ENCODE results near the gene TMEM72. TPM values are rescaled to one million over a fixed set of nuclear protein-coding genes. Genes with fewer than 3 reads are reported as not detected.
A peak's percentile ranks its signal among the peaks of the same experiment; 100 is the strongest.

Gene TMEM72
- total and polyA plus RNA-seq, 2 of the 13 experiments (the other 11 are each of a cell fraction or from before 2014, with no cell fraction given) = 0.04 TPM; not detected in 1

DNA sequence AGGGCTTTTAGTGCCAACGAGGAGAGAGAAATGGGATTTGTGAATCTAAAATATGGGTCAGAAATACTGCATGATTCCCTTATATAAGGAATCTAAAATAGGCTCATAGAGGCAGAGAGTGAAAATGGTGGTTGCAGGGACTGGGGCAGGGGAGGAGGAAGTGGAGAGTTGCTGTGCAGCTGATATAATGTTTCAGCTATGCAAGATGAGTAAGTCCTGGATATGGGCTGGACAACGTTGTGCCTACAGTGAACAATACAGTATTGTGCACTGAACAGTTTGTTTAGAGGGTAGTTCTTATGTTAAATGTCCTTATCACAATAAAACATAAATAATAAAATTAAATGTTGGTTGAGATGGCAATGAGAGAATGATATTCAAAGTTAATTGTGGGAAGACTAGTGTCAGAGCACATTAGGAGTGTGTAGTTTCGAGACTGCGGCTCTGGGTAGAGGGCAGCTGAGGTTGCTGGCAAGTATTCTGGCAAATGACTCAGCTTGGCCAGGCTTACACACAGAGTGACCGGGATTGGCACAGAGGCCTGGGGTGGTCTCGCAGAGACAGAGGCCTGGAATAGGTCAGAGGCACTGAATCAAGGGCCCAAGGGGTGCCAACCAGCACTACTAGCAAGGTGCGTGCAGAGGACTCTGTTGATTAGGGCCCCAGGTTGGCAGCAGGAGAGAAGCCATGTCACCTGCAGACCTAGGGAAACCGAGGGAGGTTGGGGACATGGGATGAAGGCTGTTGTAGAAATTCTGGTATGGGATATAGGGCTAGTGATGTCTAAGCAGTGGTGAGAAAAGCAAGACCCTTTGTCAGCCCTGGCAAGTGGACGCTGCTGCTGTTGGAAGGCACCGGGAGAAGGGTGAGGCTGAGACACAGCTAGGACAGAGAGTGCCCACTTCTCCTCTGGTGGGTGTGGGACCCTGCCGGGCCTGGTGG is 70.3 kb downstream of the TMEM72 start (continued):
- TF ChIP-seq, protein P1, sequence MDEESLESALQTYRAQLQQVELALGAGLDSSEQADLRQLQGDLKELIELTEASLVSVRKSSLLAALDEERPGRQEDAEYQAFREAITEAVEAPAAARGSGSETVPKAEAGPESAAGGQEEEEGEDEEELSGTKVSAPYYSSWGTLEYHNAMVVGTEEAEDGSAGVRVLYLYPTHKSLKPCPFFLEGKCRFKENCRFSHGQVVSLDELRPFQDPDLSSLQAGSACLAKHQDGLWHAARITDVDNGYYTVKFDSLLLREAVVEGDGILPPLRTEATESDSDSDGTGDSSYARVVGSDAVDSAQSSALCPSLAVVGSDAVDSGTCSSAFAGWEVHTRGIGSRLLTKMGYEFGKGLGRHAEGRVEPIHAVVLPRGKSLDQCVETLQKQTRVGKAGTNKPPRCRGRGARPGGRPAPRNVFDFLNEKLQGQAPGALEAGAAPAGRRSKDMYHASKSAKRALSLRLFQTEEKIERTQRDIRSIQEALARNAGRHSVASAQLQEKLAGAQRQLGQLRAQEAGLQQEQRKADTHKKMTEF (CRISPR knock-in tag; IDR thresholded peaks at IDR 0.05) = peak; percentile 3; the same call in 1 of the 2 replicates
- TF ChIP-seq, protein P2, sequence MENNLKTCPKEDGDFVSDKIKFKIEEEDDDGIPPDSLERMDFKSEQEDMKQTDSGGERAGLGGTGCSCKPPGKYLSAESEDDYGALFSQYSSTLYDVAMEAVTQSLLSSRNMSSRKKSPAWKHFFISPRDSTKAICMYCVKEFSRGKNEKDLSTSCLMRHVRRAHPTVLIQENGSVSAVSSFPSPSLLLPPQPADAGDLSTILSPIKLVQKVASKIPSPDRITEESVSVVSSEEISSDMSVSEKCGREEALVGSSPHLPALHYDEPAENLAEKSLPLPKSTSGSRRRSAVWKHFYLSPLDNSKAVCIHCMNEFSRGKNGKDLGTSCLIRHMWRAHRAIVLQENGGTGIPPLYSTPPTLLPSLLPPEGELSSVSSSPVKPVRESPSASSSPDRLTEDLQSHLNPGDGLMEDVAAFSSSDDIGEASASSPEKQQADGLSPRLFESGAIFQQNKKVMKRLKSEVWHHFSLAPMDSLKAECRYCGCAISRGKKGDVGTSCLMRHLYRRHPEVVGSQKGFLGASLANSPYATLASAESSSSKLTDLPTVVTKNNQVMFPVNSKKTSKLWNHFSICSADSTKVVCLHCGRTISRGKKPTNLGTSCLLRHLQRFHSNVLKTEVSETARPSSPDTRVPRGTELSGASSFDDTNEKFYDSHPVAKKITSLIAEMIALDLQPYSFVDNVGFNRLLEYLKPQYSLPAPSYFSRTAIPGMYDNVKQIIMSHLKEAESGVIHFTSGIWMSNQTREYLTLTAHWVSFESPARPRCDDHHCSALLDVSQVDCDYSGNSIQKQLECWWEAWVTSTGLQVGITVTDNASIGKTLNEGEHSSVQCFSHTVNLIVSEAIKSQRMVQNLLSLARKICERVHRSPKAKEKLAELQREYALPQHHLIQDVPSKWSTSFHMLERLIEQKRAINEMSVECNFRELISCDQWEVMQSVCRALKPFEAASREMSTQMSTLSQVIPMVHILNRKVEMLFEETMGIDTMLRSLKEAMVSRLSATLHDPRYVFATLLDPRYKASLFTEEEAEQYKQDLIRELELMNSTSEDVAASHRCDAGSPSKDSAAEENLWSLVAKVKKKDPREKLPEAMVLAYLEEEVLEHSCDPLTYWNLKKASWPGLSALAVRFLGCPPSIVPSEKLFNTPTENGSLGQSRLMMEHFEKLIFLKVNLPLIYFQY (CRISPR knock-in tag; IDR thresholded peaks at IDR 0.05; ENCODE audit: borderline replicate concordance) = no peak
- TF ChIP-seq EED (CRISPR knock-in tag; IDR thresholded peaks at IDR 0.05) (no peak), EEA1 (CRISPR knock-in tag; IDR thresholded peaks at IDR 0.05; ENCODE audit: borderline replicate concordance) (0 out of 2 replicates have a peak, but pooled peaks have one; percentile 28), NR2F2 (IDR thresholded peaks at IDR 0.05; ENCODE audit: borderline replicate concordance, low read depth) (no peak), RBAK (CRISPR knock-in tag; IDR thresholded peaks at IDR 0.05) (no peak), ZNF230 (CRISPR knock-in tag; IDR thresholded peaks at IDR 0.05) (no peak), HOXA3 (CRISPR knock-in tag; IDR thresholded peaks at IDR 0.05) (no peak), ZNF282 (IDR thresholded peaks at IDR 0.05; ENCODE audit: partially characterized antibody) (no peak), DPF2 (CRISPR knock-in tag; IDR thresholded peaks at IDR 0.05; ENCODE audit: borderline replicate concordance, low read depth) (no peak), HMG20B (CRISPR knock-in tag; conservative IDR thresholded peaks at IDR 0.05) (no peak), ATM (IDR thresholded peaks at IDR 0.05; ENCODE audit: borderline replicate concordance) (no peak)
- TF ChIP-seq, protein P3, sequence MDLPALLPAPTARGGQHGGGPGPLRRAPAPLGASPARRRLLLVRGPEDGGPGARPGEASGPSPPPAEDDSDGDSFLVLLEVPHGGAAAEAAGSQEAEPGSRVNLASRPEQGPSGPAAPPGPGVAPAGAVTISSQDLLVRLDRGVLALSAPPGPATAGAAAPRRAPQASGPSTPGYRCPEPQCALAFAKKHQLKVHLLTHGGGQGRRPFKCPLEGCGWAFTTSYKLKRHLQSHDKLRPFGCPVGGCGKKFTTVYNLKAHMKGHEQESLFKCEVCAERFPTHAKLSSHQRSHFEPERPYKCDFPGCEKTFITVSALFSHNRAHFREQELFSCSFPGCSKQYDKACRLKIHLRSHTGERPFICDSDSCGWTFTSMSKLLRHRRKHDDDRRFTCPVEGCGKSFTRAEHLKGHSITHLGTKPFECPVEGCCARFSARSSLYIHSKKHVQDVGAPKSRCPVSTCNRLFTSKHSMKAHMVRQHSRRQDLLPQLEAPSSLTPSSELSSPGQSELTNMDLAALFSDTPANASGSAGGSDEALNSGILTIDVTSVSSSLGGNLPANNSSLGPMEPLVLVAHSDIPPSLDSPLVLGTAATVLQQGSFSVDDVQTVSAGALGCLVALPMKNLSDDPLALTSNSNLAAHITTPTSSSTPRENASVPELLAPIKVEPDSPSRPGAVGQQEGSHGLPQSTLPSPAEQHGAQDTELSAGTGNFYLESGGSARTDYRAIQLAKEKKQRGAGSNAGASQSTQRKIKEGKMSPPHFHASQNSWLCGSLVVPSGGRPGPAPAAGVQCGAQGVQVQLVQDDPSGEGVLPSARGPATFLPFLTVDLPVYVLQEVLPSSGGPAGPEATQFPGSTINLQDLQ (CRISPR knock-in tag; IDR thresholded peaks at IDR 0.05) = no peak
- TF ChIP-seq, protein P4, sequence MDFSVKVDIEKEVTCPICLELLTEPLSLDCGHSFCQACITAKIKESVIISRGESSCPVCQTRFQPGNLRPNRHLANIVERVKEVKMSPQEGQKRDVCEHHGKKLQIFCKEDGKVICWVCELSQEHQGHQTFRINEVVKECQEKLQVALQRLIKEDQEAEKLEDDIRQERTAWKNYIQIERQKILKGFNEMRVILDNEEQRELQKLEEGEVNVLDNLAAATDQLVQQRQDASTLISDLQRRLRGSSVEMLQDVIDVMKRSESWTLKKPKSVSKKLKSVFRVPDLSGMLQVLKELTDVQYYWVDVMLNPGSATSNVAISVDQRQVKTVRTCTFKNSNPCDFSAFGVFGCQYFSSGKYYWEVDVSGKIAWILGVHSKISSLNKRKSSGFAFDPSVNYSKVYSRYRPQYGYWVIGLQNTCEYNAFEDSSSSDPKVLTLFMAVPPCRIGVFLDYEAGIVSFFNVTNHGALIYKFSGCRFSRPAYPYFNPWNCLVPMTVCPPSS (IDR thresholded peaks at IDR 0.05) = no peak
- TF ChIP-seq, protein P5, sequence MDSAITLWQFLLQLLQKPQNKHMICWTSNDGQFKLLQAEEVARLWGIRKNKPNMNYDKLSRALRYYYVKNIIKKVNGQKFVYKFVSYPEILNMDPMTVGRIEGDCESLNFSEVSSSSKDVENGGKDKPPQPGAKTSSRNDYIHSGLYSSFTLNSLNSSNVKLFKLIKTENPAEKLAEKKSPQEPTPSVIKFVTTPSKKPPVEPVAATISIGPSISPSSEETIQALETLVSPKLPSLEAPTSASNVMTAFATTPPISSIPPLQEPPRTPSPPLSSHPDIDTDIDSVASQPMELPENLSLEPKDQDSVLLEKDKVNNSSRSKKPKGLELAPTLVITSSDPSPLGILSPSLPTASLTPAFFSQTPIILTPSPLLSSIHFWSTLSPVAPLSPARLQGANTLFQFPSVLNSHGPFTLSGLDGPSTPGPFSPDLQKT (CRISPR knock-in tag; IDR thresholded peaks at IDR 0.05; ENCODE audit: borderline replicate concordance) = no peak
- TF ChIP-seq, protein P6, sequence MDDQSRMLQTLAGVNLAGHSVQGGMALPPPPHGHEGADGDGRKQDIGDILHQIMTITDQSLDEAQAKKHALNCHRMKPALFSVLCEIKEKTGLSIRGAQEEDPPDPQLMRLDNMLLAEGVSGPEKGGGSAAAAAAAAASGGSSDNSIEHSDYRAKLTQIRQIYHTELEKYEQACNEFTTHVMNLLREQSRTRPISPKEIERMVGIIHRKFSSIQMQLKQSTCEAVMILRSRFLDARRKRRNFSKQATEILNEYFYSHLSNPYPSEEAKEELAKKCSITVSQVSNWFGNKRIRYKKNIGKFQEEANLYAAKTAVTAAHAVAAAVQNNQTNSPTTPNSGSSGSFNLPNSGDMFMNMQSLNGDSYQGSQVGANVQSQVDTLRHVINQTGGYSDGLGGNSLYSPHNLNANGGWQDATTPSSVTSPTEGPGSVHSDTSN (CRISPR knock-in tag; IDR thresholded peaks at IDR 0.05; ENCODE audit: borderline replicate concordance) = no peak
